PC-3 (cell line): ENCODE data around the gene UBQLN4. TPM values are rescaled to one million over a fixed set of nuclear protein-coding genes. Genes with fewer than 3 reads are reported as not detected.
A peak's percentile ranks its signal among the peaks of the same experiment; 100 is the strongest.

Source experiments
- ATAC-seq: fragments of 200-7000 bp; cut with Tn5 transposase; 2 replicates; pipeline ENCODE4 v1.9.1; 2020; ENCODE audit warnings: mild to moderate bottlenecking, moderate library complexity
- BruUV-seq: library from RNA; stranded (reverse); fragments of 400-500 nt; replicated peaks from 2 replicates; lab custom pipeline; 2021; lab: Mats Ljungman, UMichigan
- CTCF ChIA-PET: fragments of 300-600 bp; sonication (Branson Sonifier 250); formaldehyde crosslinking; loops from one replicate; lab custom pipeline; 2022; ENCODE audit warnings: antibody characterized with exemption; lab: Charles Lee
- POLR2A ChIA-PET: fragments of 300-600 bp; sonication (Branson Sonifier 250); formaldehyde crosslinking; loops from one replicate; lab custom pipeline; 2022; ENCODE audit warnings: antibody characterized with exemption; ENCODE audit not compliant: unreplicated experiment; lab: Charles Lee
- DNase-seq: peaks from one replicate; pipeline ENCODE4 v3.0.0-alpha.2; 2015
- H2AFZ ChIP-seq: fragments of 300-600 bp; sonication (generic); 2 replicates; pipeline ENCODE4 v1.6.0; 2016; ENCODE audit warnings: antibody characterized with exemption, low read length
- H3F3A ChIP-seq: fragments of 300-600 bp; sonication (generic); one replicate; pipeline ENCODE4 v1.6.0; 2017; ENCODE audit warnings: antibody characterized with exemption, low read length, control low read depth, mild to moderate bottlenecking; ENCODE audit not compliant: unreplicated experiment
- H3K27ac ChIP-seq: fragments of 300-600 bp; sonication (generic); 2 replicates; pipeline ENCODE4 v1.5.1; 2016; ENCODE audit warnings: mild to moderate bottlenecking, low read length
- H3K27me3 ChIP-seq: fragments of 300-600 bp; sonication (generic); 2 replicates; pipeline ENCODE4 v1.6.1; 2016; ENCODE audit warnings: low read length, mixed read lengths
- H3K36me3 ChIP-seq: fragments of 300-600 bp; sonication (generic); 2 replicates; pipeline ENCODE4 v1.6.1; 2016; ENCODE audit warnings: low read depth, mixed run types, low read length, mixed read lengths
- H3K4me1 ChIP-seq: fragments of 300-600 bp; sonication (generic); 2 replicates; pipeline ENCODE4 v1.5.1; 2016; ENCODE audit warnings: low read length; ENCODE audit not compliant: insufficient read depth
- H3K4me2 ChIP-seq: fragments of 300-600 bp; sonication (generic); 2 replicates; pipeline ENCODE4 v1.6.0; 2016; ENCODE audit warnings: low read length
- H3K4me3 ChIP-seq: fragments of 300-600 bp; sonication (generic); 2 replicates; pipeline ENCODE4 v1.5.1; 2016; ENCODE audit warnings: mild to moderate bottlenecking, low read length, mixed read lengths
- H3K79me2 ChIP-seq: fragments of 300-600 bp; sonication (generic); 2 replicates; pipeline ENCODE4 v1.6.1; 2017; ENCODE audit warnings: low read length, mixed read lengths
- H3K9ac ChIP-seq: fragments of 300-600 bp; sonication (generic); 2 replicates; pipeline ENCODE4 v1.6.0; 2016; ENCODE audit warnings: mild to moderate bottlenecking, low read length
- H3K9me2 ChIP-seq: fragments of 300-600 bp; sonication (generic); replicated peaks from 2 replicates; pipeline ENCODE4 v1.6.1; 2016; ENCODE audit warnings: mixed run types, low read length, mixed read lengths
- H3K9me3 ChIP-seq: fragments of 300-600 bp; sonication (generic); 2 replicates; pipeline ENCODE4 v1.6.1; 2016; ENCODE audit warnings: low read length, mixed read lengths
- H4K20me1 ChIP-seq: fragments of 300-600 bp; sonication (generic); 2 replicates; pipeline ENCODE4 v1.6.1; 2016; ENCODE audit warnings: low read length, mixed read lengths
- EZH2 ChIP-seq: fragments of 300-600 bp; sonication (generic); IDR thresholded peaks from one replicate; pipeline ENCODE4 v1.6.1; 2017; ENCODE audit warnings: antibody characterized with exemption, mild to moderate bottlenecking, low read length; ENCODE audit not compliant: unreplicated experiment
- EZH2phosphoT487 ChIP-seq: fragments of 300-600 bp; sonication (generic); IDR thresholded peaks from 2 replicates; pipeline ENCODE4 v1.6.1; 2018; ENCODE audit warnings: mild to moderate bottlenecking, antibody characterized with exemption, low read length, borderline replicate concordance
- intact Hi-C: fragments of 100-400 bp; cut with micrococcal nuclease; formaldehyde crosslinking; loops from 2 replicates; pipeline ENCODE4 v1.9.0; 2023
- total RNA-seq: library from RNA; depleted of rRNA; stranded (reverse); fragments of >200 nt; gene quantifications from 2 replicates; pipeline ENCODE4 v1.2.3, GENCODE V29; 2014
- TF ChIP-seq, protein P1 (sequence below): fragments of 300-600 bp; sonication (generic); conservative IDR thresholded peaks from 2 replicates; pipeline ENCODE4 v1.5.1; 2017; ENCODE audit warnings: antibody characterized with exemption, low read depth, mild to moderate bottlenecking, low read length

Gene UBQLN4
- total RNA-seq, 1 experiment from 2014 or later: 45.4 TPM

DNA sequence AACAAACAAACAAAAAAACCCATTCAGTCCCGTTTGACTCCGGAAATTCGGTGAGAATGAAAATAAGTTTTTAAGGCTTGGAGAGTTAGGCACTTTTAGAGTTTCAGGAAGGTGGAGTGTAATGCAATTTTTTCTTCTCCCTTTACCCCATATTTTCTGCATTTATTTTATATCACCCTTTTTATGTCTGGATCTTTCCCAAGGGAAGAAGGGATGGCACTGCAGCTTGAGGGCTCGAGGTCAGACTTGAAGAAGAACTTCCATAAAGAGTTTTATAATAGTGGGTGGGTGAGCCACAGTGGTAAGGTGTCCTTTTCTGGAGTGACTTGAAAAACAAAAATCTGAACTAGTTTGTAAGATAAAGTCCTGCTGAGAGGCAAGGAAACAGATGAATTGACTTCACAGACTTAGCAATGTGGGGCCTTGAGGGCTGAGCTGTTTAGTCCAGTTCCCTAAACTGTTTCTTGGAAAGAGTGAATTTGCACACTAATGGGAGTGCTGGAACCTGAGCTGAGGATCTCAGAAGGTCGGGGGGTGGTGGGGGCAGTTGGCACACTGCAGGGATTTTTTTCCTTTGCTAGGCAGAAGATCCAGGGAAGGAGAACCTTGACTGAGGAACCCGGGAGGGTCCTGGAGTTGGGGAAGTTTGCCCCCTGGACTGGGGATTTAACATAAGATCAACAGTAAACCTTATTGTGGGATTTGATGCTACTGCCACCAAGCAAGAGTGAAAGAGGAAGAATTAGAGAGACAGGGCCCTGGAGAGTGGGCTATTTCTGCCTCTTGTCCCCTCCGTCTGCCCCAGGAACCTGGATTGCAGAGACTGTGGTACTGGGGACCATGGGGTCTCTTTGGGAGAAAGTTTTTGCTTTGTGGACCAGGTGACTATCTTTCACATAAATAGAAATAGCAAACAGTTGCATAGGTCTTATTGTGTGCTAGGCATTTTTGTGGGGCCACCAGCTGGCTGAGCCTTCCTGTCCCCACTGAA, 30.5 kb upstream of the UBQLN4 start:
- no peak for ATAC-seq
- ChIA-PET POLR2A (interaction anchor here (0.6 kb wide), 1 partner anchor 102 kb away, joined by 4 read pairs; no protein-coding TSS in a partner anchor), CTCF (interaction anchor here (0.6 kb wide), 1 partner anchor 197 kb away, joined by 3 read pairs; no protein-coding TSS in a partner anchor)
- BruUV-seq: TSS peak; percentile 34
- Histone ChIP-seq H3K4me2 (peak overlapping the region; percentile 91; the same call in 1 of the 2 replicates), H3K4me1 (peaks cover 12% of the 10 kb centered on the region), H3K27me3 (no peaks in the 10 kb centered on the region), H3K9me2 (no peaks in the 10 kb centered on the region), H3K79me2 (peaks cover 29% of the 10 kb centered on the region), H3K9ac (no peak overlapping the region), H2AFZ (no peak overlapping the region), H4K20me1 (no peaks in the 10 kb centered on the region), H3F3A (no peaks in the 10 kb centered on the region), H3K36me3 (no peaks in the 10 kb centered on the region), H3K27ac (no peak overlapping the region), H3K9me3 (no peaks in the 10 kb centered on the region), H3K4me3 (no peak overlapping the region)
- DNase-seq: no peak
- intact Hi-C loops: no loop called here
- no peak for TF ChIP-seq EZH2phosphoT487
- no peak for TF ChIP-seq EZH2
- TF ChIP-seq, protein P1, sequence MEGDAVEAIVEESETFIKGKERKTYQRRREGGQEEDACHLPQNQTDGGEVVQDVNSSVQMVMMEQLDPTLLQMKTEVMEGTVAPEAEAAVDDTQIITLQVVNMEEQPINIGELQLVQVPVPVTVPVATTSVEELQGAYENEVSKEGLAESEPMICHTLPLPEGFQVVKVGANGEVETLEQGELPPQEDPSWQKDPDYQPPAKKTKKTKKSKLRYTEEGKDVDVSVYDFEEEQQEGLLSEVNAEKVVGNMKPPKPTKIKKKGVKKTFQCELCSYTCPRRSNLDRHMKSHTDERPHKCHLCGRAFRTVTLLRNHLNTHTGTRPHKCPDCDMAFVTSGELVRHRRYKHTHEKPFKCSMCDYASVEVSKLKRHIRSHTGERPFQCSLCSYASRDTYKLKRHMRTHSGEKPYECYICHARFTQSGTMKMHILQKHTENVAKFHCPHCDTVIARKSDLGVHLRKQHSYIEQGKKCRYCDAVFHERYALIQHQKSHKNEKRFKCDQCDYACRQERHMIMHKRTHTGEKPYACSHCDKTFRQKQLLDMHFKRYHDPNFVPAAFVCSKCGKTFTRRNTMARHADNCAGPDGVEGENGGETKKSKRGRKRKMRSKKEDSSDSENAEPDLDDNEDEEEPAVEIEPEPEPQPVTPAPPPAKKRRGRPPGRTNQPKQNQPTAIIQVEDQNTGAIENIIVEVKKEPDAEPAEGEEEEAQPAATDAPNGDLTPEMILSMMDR: no peak

- Histone ChIP-seq H3K27me3 (no peaks in the 10 kb centered on the region), H3K36me3 (no peaks in the 10 kb centered on the region), H4K20me1 (no peaks in the 10 kb centered on the region), H3F3A (no peaks in the 10 kb centered on the region), H3K9me2 (no peaks in the 10 kb centered on the region), H3K4me2 (peak within 1 kb of the TSS; percentile 91), H3K4me3 (peak within 1 kb of the TSS; percentile 78), H3K9ac (peak within 1 kb of the TSS; percentile 78), H3K9me3 (no peaks in the 10 kb centered on the region), H2AFZ (peak within 1 kb of the TSS; percentile 95), H3K4me1 (peaks cover 12% of the 10 kb centered on the region), H3K27ac (no peak within 1 kb of the TSS), H3K79me2 (peaks cover 29% of the 10 kb centered on the region)
- DNase-seq (peak; percentile 77), ATAC-seq (peak; percentile 72)
- POLR2A ChIA-PET: interaction anchor here (0.7 kb wide), 1 partner anchor 74 kb away, joined by 4 read pairs; no protein-coding TSS in a partner anchor
- intact Hi-C loops: loop anchor here (1.0 kb wide), 1 partner anchor 28 kb away; the partner anchor contains the start of gene LAMTOR2
- TF ChIP-seq EZH2phosphoT487 (no peak), EZH2 (no peak)
- TF ChIP-seq, protein P1: no peak
- CTCF ChIA-PET: interaction anchor here (0.6 kb wide), 1 partner anchor 147 kb away, joined by 4 read pairs; no protein-coding TSS in a partner anchor
- BruUV-seq: no TSS peak
These were observed 28.9 kb upstream of the UBQLN4 start, which contains the start of gene MEX3A for GRCh38 chr1:156082309-156083091. Gene MEX3A, minus strand, starts transcription at chr1:156082465. Its CDS starts 467 bp downstream, at chr1:156081998.
